Adrenal gland (tissue), 5 donors: ENCODE results near the gene CLEC3B.

Source experiments
- POLR2A ChIP-seq, 2 donors: fragments of 450-650 bp; IDR thresholded peaks; one replicate each; pipeline ENCODE4 v1.6.1; 2017; ENCODE audit warnings: antibody characterized with exemption in 2 of 2, mild to moderate bottlenecking in 2 of 2, moderate library complexity in 1 of 2
- TF ChIP-seq, protein P1 (sequence below), 6 experiments: fragments of 450-650 bp in 4 of 6; fragments of 200-600 bp in 2 of 6; sonication (generic) in 1 of 6; IDR thresholded peaks; 1 replicate in 5 of 6; 2 replicates in 1 of 6; pipeline versions ENCODE4 v1.5.1 to v1.8.0; 2016 to 2021; ENCODE audit warnings: antibody characterized with exemption in 6 of 6, mild to moderate bottlenecking in 2 of 6, moderate library complexity in 1 of 6
- donor health status: DM: no; HTN: no; CAD: no.

GRCh38 chr3:45003406-45003805 is 22.7 kb upstream of the CLEC3B start:
- TF ChIP-seq, protein P1, sequence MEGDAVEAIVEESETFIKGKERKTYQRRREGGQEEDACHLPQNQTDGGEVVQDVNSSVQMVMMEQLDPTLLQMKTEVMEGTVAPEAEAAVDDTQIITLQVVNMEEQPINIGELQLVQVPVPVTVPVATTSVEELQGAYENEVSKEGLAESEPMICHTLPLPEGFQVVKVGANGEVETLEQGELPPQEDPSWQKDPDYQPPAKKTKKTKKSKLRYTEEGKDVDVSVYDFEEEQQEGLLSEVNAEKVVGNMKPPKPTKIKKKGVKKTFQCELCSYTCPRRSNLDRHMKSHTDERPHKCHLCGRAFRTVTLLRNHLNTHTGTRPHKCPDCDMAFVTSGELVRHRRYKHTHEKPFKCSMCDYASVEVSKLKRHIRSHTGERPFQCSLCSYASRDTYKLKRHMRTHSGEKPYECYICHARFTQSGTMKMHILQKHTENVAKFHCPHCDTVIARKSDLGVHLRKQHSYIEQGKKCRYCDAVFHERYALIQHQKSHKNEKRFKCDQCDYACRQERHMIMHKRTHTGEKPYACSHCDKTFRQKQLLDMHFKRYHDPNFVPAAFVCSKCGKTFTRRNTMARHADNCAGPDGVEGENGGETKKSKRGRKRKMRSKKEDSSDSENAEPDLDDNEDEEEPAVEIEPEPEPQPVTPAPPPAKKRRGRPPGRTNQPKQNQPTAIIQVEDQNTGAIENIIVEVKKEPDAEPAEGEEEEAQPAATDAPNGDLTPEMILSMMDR (IDR thresholded peaks at IDR 0.05), result no peak
- no peak for TF ChIP-seq POLR2A (IDR thresholded peaks at IDR 0.05)
